GM23248 (cell line): ENCODE results near the gene IFT27.

Source experiments
- EZH2 ChIP-seq: fragments of 200-600 bp; sonication (generic); IDR thresholded peaks from 2 replicates; pipeline ENCODE4 v1.6.1; 2018; ENCODE audit warnings: antibody characterized with exemption, mild to moderate bottlenecking; ENCODE audit not compliant: insufficient read depth, poor library complexity, severe bottlenecking
- EZH2phosphoT487 ChIP-seq: fragments of 200-600 bp; sonication (generic); IDR thresholded peaks from 2 replicates; pipeline ENCODE4 v1.6.1; 2018; ENCODE audit warnings: antibody characterized with exemption, moderate library complexity, mild to moderate bottlenecking, low read depth; ENCODE audit not compliant: insufficient read depth

GRCh38 chr22:36765131-36765942, 10.6 kb downstream of the IFT27 start:
- TF ChIP-seq EZH2 (no peak), EZH2phosphoT487 (no peak)
